H1 (cell line): ENCODE data around the gene JPH3. TPM values are rescaled to one million over a fixed set of nuclear protein-coding genes. Genes with fewer than 3 reads are reported as not detected.
A peak's percentile ranks its signal among the peaks of the same experiment; 100 is the strongest.

ENCODE experiments used
- CTCF ChIA-PET: fragments of 300-600 bp; sonication (Branson Sonifier 250); formaldehyde crosslinking; loops from one replicate; lab custom pipeline; 2021; ENCODE audit not compliant: partially characterized antibody; lab: Charles Lee
- POLR2A ChIA-PET: fragments of 300-600 bp; sonication (Branson Sonifier 250); formaldehyde crosslinking; loops from one replicate; lab custom pipeline; 2021; ENCODE audit warnings: inconsistent platforms; ENCODE audit not compliant: partially characterized antibody; lab: Charles Lee
- DNase-seq, 2 experiments: peaks; one replicate each; pipeline versions ENCODE4 v3.0.0 to v3.0.0-alpha.2; 2010 to 2022; ENCODE audit warnings: low spot score in 2 of 2, low read depth in 1 of 2, mixed read lengths in 1 of 2
- FAIRE-seq: peaks from 2 replicates; lab custom pipeline; 2011; peaks lifted over from hg19 to GRCh38; lab: Jason Lieb, UNC
- H2AFZ ChIP-seq: 2 replicates; pipeline ENCODE4 v1.8.1; 2012; ENCODE audit warnings: low read length, inconsistent platforms
- H2AK5ac ChIP-seq: 2 replicates; pipeline ENCODE4 v1.6.1; 2013; ENCODE audit warnings: low read depth, low read length
- H2BK120ac ChIP-seq: replicated peaks from 2 replicates; pipeline ENCODE3; 2013; ENCODE audit warnings: low read depth, low read length, inconsistent platforms
- H2BK12ac ChIP-seq: 2 replicates; pipeline ENCODE4 v1.6.1; 2013; ENCODE audit warnings: low read depth, low read length
- H2BK15ac ChIP-seq: 2 replicates; pipeline ENCODE4 v1.6.1; 2013; ENCODE audit warnings: low read length
- H2BK20ac ChIP-seq: 2 replicates; pipeline ENCODE4 v1.6.1; 2013; ENCODE audit warnings: low read length
- H2BK5ac ChIP-seq: 2 replicates; pipeline ENCODE4 v1.6.1; 2013; ENCODE audit warnings: low read depth, low read length
- H3K14ac ChIP-seq: 2 replicates; pipeline ENCODE4 v1.6.1; 2013; ENCODE audit warnings: inconsistent platforms; ENCODE audit not compliant: insufficient read length
- H3K18ac ChIP-seq: 2 replicates; pipeline ENCODE4 v1.6.1; 2013; ENCODE audit warnings: low read length; ENCODE audit errors: extremely low read depth
- H3K23ac ChIP-seq: 2 replicates; pipeline ENCODE4 v1.6.1; 2013; ENCODE audit warnings: inconsistent platforms; ENCODE audit not compliant: insufficient read length
- H3K23me2 ChIP-seq: 2 replicates; pipeline ENCODE4 v1.6.1; 2013; ENCODE audit warnings: low read depth, low read length
- H3K27ac ChIP-seq: 2 replicates; pipeline ENCODE4 v1.6.1; 2011; ENCODE audit warnings: low read depth, low read length, inconsistent platforms
- H3K27me3 ChIP-seq, 4 experiments: replicated peaks in 1 of 4; 1 replicate in 1 of 4; 2 replicates in 3 of 4; pipeline versions ENCODE4 v1.6.1 to v1.8.1; 2011 to 2013; ENCODE audit warnings: low read length in 3 of 4, mild to moderate bottlenecking in 3 of 4, inconsistent platforms in 2 of 4, mixed read lengths in 2 of 4, moderate library complexity in 1 of 4; ENCODE audit not compliant: control insufficient read depth in 3 of 4, insufficient read depth in 3 of 4; ENCODE audit errors: extremely low read depth in 1 of 4
- H3K36me3 ChIP-seq, 4 experiments: 2 replicates each; pipeline versions ENCODE4 v1.6.1 to v1.8.1; 2011 to 2013; ENCODE audit warnings: mild to moderate bottlenecking in 4 of 4, low read length in 3 of 4, moderate library complexity in 2 of 4, control low read depth in 1 of 4, inconsistent platforms in 1 of 4; ENCODE audit not compliant: insufficient read depth in 4 of 4, control insufficient read depth in 2 of 4
- H3K4ac ChIP-seq: replicated peaks from 2 replicates; pipeline ENCODE3; 2013; ENCODE audit warnings: low read length, low read depth, mixed read lengths, inconsistent platforms; ENCODE audit not compliant: insufficient read length
- H3K4me1 ChIP-seq, 4 experiments: replicated peaks in 1 of 4; 1 replicate in 1 of 4; 2 replicates in 3 of 4; pipeline versions ENCODE4 v1.6.1 to v1.8.1; 2011 to 2013; ENCODE audit warnings: low read length in 3 of 4, inconsistent platforms in 2 of 4, mixed read lengths in 1 of 4; ENCODE audit not compliant: insufficient read depth in 4 of 4, control insufficient read depth in 3 of 4
- H3K4me2 ChIP-seq, 2 experiments: 2 replicates each; pipeline versions ENCODE4 v1.6.1 to v1.8.1; 2011 to 2013; ENCODE audit warnings: low read depth in 2 of 2, low read length in 2 of 2, control low read depth in 1 of 2, inconsistent platforms in 1 of 2, mild to moderate bottlenecking in 1 of 2; ENCODE audit not compliant: insufficient read depth in 1 of 2
- H3K4me3 ChIP-seq, 4 experiments: fragments of 200-600, 300-600 bp in 1 of 4; sonication (generic), shearing (Covaris generic), sonication (Bioruptor Twin) in 1 of 4; 2 replicates each; pipeline versions ENCODE4 v1.5.1 to v1.8.1; 2011 to 2016; ENCODE audit warnings: low read length in 4 of 4, low read depth in 3 of 4, control low read depth in 2 of 4, inconsistent platforms in 2 of 4, mild to moderate bottlenecking in 2 of 4, mixed read lengths in 1 of 4, moderate library complexity in 1 of 4; ENCODE audit not compliant: insufficient read depth in 2 of 4; ENCODE audit errors: extremely low read depth in 1 of 4
- H3K56ac ChIP-seq: replicated peaks from 2 replicates; pipeline ENCODE3; 2013; ENCODE audit warnings: low read depth, mild to moderate bottlenecking, mixed read lengths, low read length, inconsistent platforms; ENCODE audit not compliant: insufficient read length
- H3K79me1 ChIP-seq: 2 replicates; pipeline ENCODE4 v1.6.1; 2013; ENCODE audit warnings: low read depth, low read length, control low read depth
- H3K79me2 ChIP-seq, 2 experiments: 2 replicates each; pipeline versions ENCODE4 v1.6.1 to v1.8.1; 2012 to 2013; ENCODE audit warnings: low read length in 2 of 2, mild to moderate bottlenecking in 2 of 2, inconsistent platforms in 1 of 2; ENCODE audit not compliant: insufficient read depth in 2 of 2, control insufficient read depth in 1 of 2
- H3K9ac ChIP-seq, 4 experiments: replicated peaks in 1 of 4; 1 replicate in 1 of 4; 2 replicates in 3 of 4; pipeline versions ENCODE4 v1.6.1 to v1.8.1; 2011 to 2013; ENCODE audit warnings: low read depth in 3 of 4, low read length in 3 of 4, control low read depth in 2 of 4, mild to moderate bottlenecking in 2 of 4, moderate library complexity in 2 of 4, inconsistent platforms in 1 of 4; ENCODE audit errors: extremely low read depth in 1 of 4
- H3K9me3 ChIP-seq, 2 experiments: 2 replicates each; pipeline versions ENCODE4 v1.6.1 to v1.8.1; 2012 to 2013; ENCODE audit warnings: mild to moderate bottlenecking in 2 of 2, moderate library complexity in 2 of 2, control low read depth in 1 of 2, inconsistent platforms in 1 of 2, low read depth in 1 of 2, low read length in 1 of 2, mixed read lengths in 1 of 2; ENCODE audit not compliant: insufficient read depth in 2 of 2
- H4K20me1 ChIP-seq, 2 experiments: replicated peaks in 1 of 2; 2 replicates each; pipeline versions ENCODE3 to v1.8.1; 2011 to 2013; ENCODE audit warnings: inconsistent platforms in 2 of 2, low read length in 2 of 2, mild to moderate bottlenecking in 1 of 2; ENCODE audit not compliant: insufficient read depth in 2 of 2, control insufficient read depth in 1 of 2
- H4K5ac ChIP-seq: 2 replicates; pipeline ENCODE4 v1.6.1; 2013; ENCODE audit warnings: low read length, low read depth, mixed read lengths, inconsistent platforms; ENCODE audit not compliant: insufficient read length
- H4K8ac ChIP-seq: 2 replicates; pipeline ENCODE4 v1.8.0; 2013; ENCODE audit warnings: mild to moderate bottlenecking, moderate library complexity, low read length, inconsistent platforms; ENCODE audit not compliant: insufficient read depth; ENCODE audit errors: extremely low read depth
- H4K91ac ChIP-seq: replicated peaks from 2 replicates; pipeline ENCODE3; 2013; ENCODE audit warnings: low read length, mixed read lengths, inconsistent platforms; ENCODE audit not compliant: insufficient read length
- ATF3 ChIP-seq: IDR thresholded peaks from 2 replicates; pipeline ENCODE4 v1.6.1; 2011; ENCODE audit warnings: low read depth, mild to moderate bottlenecking, low read length; ENCODE audit not compliant: insufficient read depth
- KDM1A ChIP-seq: fragments of 200-600, 300-600 bp; sonication (generic); IDR thresholded peaks from 2 replicates; pipeline ENCODE4 v1.7.1; 2016; ENCODE audit warnings: mild to moderate bottlenecking, low read length, borderline replicate concordance
- NRF1 ChIP-seq: IDR thresholded peaks from 2 replicates; pipeline ENCODE4 v1.6.1; 2011; ENCODE audit warnings: mild to moderate bottlenecking, low read depth, low read length, improper control_type of control experiment
- RBBP5 ChIP-seq: IDR thresholded peaks from 2 replicates; pipeline ENCODE4 v1.7.1; 2012; ENCODE audit warnings: low read depth, mild to moderate bottlenecking, inconsistent platforms, low read length, moderate library complexity, borderline replicate concordance
- SIN3A ChIP-seq, 2 experiments: IDR thresholded peaks in 1 of 2; conservative IDR thresholded peaks in 1 of 2; 2 replicates each; pipeline ENCODE4 v1.6.1; 2011 to 2012; ENCODE audit warnings: low read length in 2 of 2, improper control_type of control experiment in 1 of 2, low read depth in 1 of 2, mild to moderate bottlenecking in 1 of 2
- SUZ12 ChIP-seq: fragments of 200-600 bp; sonication (generic); IDR thresholded peaks from 2 replicates; pipeline ENCODE4 v1.6.1; 2012; ENCODE audit warnings: mild to moderate bottlenecking, inconsistent platforms, low read length, moderate library complexity, mixed read lengths
- TEAD4 ChIP-seq: IDR thresholded peaks from 2 replicates; pipeline ENCODE4 v1.6.1; 2012; ENCODE audit warnings: low read depth, low read length, inconsistent platforms, mixed read lengths
- WGBS, 2 experiments: shearing (Covaris generic) in 1 of 2; methylation state at CpG; one replicate each; pipeline versions ENCODE4 v1.1.6 to v1.1.7; 2013 to 2015; ENCODE audit warnings: low lambda C conversion rate in 2 of 2, mixed read lengths in 2 of 2, inconsistent platforms in 1 of 2, low coverage in 1 of 2, missing lambda C conversion rate in 1 of 2; ENCODE audit not compliant: insufficient replicate concordance in 2 of 2, insufficient coverage in 1 of 2, insufficient read length in 1 of 2; ENCODE audit errors: extremely low coverage in 1 of 2, missing lambda C conversion rate in 1 of 2; 5-methylcytosine and 5-hydroxymethylcytosine counted together
- polyA plus RNA-seq, 7 experiments: library from polyadenylated mRNA; depleted of rRNA in 3 of 7; stranded (reverse) in 5 of 7; unstranded in 2 of 7; fragments of >200 nt in 5 of 7; fragments of 200-250 nt in 2 of 7; gene quantifications; 1 replicate in 5 of 7; 2 replicates in 1 of 7; 4 replicates in 1 of 7; pipeline versions ENCODE4 v1.2.1 to v1.2.3, GENCODE V29; 2011 to 2013; ENCODE audit warnings: missing spikeins in 2 of 7, mixed read lengths in 2 of 7
- total RNA-seq: library from RNA; stranded (reverse); fragmentation: NEBNext Ultra II Directional; extraction: Animal tissue kit (Norgen Biotek cat#: 25700); gene quantifications from 2 replicates; pipeline ENCODE4 v1.2.1, GENCODE V29; 2021

JPH3 gene
- total and polyA plus RNA-seq, 2 of the 8 experiments (the other 6 are each of a cell fraction or from before 2014, with no cell fraction given) = 10.3 to 28.3 TPM

GRCh38 chr16:87627542-87628245 lies 25.4 kb downstream of the JPH3 start:
- Histone ChIP-seq H3K4me3 (no peak overlapping the region), H3K23me2 (no peaks in the 10 kb centered on the region), H3K4me2 (no peak overlapping the region), H3K79me2 (no peaks in the 10 kb centered on the region; a peak in 1 of 4 replicates), H4K5ac (no peak overlapping the region), H3K4me1 (no peaks in the 10 kb centered on the region; a peak in 2 of 7 replicates), H2BK15ac (0 out of 2 replicates have a peak overlapping the region, but pooled peaks have one; percentile 29), H3K56ac (no peak overlapping the region), H2BK120ac (no peak overlapping the region), H4K20me1 (peaks cover 0 to 5% of the 10 kb centered on the region in 2 experiments), H3K9me3 (peaks cover 0 to 3% of the 10 kb centered on the region in 2 experiments; a peak in 2 of 4 replicates), H4K8ac (peak overlapping the region; percentile 57; the same call in 1 of the 2 replicates), H2BK5ac (peak overlapping the region; percentile 60), H3K14ac (no peak overlapping the region), H3K79me1 (peaks cover 2% of the 10 kb centered on the region), H2BK12ac (0 out of 2 replicates have a peak overlapping the region, but pooled peaks have one; percentile 68), H3K4ac (no peak overlapping the region), H3K18ac (no peak overlapping the region), H3K36me3 (no peaks in the 10 kb centered on the region), H3K23ac (no peak overlapping the region), H4K91ac (peak overlapping the region; percentile 6), H3K27me3 (no peaks in the 10 kb centered on the region), H3K9ac (peak overlapping the region in 1 of 4 experiments; percentile 28; a peak in 1 of 7 replicates), H2AK5ac (no peak overlapping the region), H2AFZ (no peak overlapping the region), H3K27ac (no peak overlapping the region), H2BK20ac (no peak overlapping the region)
- DNase-seq (no peak), FAIRE-seq (no peak)
- 85% methylated on average over 14 of the region's 14 CpGs; no CpG with 5 or more reads in 1 of the 2 experiments for WGBS, 2 experiments
- ChIA-PET POLR2A (interaction anchor here (0.7 to 1.3 kb wide), 2 partner anchors 12 to 27 kb away, joined by 3 to 4 read pairs; no protein-coding TSS in a partner anchor), CTCF (interaction anchor here (0.5 to 5.6 kb wide), 12 partner anchors 8 to 233 kb away, joined by 3 to 65 read pairs (median 5); no protein-coding TSS in a partner anchor)
- no peak for TF ChIP-seq NRF1
- TF ChIP-seq TEAD4 = no peak
- no peak for TF ChIP-seq KDM1A
- TF ChIP-seq SIN3A (conservative IDR thresholded peaks at IDR 0.05 in 1 of 2, IDR thresholded peaks at IDR 0.05 in 1 of 2; ENCODE audit: low read depth in 1 of 2, low read length in 2 of 2) = no peak
- no peak for TF ChIP-seq RBBP5
- no peak for TF ChIP-seq ATF3
- TF ChIP-seq SUZ12 = no peak
